ENCODE results near the gene GAD1. TPM values are rescaled to one million over a fixed set of nuclear protein-coding genes. Genes with fewer than 3 reads are reported as not detected.
A peak's percentile ranks its signal among the peaks of the same experiment; 100 is the strongest.

GAD1 gene
- total and polyA plus RNA-seq, 2 of the 8 experiments (the other 6 are each of a cell fraction or from before 2014, with no cell fraction given) = 0.65 to 1.0 TPM

DNA sequence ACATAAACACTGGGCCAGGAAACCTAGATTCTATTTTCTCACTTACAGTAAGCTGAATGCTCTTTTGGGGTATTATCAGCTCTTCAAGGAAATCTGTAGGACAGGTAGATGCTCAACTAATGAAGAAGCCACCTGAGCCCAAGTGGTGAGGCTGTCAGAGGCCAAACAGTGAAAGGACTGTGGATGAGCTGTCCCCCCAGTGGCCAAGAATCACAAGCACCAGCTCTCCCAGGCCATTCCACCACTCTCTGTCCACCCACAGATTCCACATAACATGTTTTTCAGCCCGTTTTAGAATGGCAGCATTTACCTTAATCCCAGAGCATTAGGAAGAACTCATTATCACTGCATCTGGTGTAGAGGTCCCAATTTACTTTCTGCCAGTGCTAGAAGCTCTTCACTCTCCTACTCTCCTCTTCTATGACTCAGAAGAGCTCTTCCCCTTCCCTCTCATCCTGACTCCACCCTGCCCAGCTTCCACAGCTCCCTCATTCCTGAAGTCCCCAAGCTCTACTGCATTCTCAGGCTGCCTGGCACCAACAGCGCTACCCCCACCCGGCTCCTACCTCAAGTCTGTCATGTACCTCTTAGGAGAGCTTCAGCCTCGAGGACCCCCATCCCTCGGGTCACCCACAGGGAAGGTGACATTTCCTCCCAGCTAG lies 68.6 kb downstream of the GAD1 start (continued):
- TF ChIP-seq, protein P1, sequence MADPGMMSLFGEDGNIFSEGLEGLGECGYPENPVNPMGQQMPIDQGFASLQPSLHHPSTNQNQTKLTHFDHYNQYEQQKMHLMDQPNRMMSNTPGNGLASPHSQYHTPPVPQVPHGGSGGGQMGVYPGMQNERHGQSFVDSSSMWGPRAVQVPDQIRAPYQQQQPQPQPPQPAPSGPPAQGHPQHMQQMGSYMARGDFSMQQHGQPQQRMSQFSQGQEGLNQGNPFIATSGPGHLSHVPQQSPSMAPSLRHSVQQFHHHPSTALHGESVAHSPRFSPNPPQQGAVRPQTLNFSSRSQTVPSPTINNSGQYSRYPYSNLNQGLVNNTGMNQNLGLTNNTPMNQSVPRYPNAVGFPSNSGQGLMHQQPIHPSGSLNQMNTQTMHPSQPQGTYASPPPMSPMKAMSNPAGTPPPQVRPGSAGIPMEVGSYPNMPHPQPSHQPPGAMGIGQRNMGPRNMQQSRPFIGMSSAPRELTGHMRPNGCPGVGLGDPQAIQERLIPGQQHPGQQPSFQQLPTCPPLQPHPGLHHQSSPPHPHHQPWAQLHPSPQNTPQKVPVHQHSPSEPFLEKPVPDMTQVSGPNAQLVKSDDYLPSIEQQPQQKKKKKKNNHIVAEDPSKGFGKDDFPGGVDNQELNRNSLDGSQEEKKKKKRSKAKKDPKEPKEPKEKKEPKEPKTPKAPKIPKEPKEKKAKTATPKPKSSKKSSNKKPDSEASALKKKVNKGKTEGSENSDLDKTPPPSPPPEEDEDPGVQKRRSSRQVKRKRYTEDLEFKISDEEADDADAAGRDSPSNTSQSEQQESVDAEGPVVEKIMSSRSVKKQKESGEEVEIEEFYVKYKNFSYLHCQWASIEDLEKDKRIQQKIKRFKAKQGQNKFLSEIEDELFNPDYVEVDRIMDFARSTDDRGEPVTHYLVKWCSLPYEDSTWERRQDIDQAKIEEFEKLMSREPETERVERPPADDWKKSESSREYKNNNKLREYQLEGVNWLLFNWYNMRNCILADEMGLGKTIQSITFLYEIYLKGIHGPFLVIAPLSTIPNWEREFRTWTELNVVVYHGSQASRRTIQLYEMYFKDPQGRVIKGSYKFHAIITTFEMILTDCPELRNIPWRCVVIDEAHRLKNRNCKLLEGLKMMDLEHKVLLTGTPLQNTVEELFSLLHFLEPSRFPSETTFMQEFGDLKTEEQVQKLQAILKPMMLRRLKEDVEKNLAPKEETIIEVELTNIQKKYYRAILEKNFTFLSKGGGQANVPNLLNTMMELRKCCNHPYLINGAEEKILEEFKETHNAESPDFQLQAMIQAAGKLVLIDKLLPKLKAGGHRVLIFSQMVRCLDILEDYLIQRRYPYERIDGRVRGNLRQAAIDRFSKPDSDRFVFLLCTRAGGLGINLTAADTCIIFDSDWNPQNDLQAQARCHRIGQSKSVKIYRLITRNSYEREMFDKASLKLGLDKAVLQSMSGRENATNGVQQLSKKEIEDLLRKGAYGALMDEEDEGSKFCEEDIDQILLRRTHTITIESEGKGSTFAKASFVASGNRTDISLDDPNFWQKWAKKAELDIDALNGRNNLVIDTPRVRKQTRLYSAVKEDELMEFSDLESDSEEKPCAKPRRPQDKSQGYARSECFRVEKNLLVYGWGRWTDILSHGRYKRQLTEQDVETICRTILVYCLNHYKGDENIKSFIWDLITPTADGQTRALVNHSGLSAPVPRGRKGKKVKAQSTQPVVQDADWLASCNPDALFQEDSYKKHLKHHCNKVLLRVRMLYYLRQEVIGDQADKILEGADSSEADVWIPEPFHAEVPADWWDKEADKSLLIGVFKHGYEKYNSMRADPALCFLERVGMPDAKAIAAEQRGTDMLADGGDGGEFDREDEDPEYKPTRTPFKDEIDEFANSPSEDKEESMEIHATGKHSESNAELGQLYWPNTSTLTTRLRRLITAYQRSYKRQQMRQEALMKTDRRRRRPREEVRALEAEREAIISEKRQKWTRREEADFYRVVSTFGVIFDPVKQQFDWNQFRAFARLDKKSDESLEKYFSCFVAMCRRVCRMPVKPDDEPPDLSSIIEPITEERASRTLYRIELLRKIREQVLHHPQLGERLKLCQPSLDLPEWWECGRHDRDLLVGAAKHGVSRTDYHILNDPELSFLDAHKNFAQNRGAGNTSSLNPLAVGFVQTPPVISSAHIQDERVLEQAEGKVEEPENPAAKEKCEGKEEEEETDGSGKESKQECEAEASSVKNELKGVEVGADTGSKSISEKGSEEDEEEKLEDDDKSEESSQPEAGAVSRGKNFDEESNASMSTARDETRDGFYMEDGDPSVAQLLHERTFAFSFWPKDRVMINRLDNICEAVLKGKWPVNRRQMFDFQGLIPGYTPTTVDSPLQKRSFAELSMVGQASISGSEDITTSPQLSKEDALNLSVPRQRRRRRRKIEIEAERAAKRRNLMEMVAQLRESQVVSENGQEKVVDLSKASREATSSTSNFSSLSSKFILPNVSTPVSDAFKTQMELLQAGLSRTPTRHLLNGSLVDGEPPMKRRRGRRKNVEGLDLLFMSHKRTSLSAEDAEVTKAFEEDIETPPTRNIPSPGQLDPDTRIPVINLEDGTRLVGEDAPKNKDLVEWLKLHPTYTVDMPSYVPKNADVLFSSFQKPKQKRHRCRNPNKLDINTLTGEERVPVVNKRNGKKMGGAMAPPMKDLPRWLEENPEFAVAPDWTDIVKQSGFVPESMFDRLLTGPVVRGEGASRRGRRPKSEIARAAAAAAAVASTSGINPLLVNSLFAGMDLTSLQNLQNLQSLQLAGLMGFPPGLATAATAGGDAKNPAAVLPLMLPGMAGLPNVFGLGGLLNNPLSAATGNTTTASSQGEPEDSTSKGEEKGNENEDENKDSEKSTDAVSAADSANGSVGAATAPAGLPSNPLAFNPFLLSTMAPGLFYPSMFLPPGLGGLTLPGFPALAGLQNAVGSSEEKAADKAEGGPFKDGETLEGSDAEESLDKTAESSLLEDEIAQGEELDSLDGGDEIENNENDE (IDR thresholded peaks at IDR 0.05; ENCODE audit: insufficient replicate concordance, low read length) = no peak
- TF ChIP-seq KDM1A (IDR thresholded peaks at IDR 0.05; ENCODE audit: borderline replicate concordance, low read length) (no peak), SUZ12 (IDR thresholded peaks at IDR 0.05; ENCODE audit: low read length) (no peak), KDM5A (IDR thresholded peaks at IDR 0.05; ENCODE audit: low read length) (no peak), RFX5 (IDR thresholded peaks at IDR 0.05; ENCODE audit: borderline replicate concordance, low read depth, low read length) (no peak)
- TF ChIP-seq, protein P2, sequence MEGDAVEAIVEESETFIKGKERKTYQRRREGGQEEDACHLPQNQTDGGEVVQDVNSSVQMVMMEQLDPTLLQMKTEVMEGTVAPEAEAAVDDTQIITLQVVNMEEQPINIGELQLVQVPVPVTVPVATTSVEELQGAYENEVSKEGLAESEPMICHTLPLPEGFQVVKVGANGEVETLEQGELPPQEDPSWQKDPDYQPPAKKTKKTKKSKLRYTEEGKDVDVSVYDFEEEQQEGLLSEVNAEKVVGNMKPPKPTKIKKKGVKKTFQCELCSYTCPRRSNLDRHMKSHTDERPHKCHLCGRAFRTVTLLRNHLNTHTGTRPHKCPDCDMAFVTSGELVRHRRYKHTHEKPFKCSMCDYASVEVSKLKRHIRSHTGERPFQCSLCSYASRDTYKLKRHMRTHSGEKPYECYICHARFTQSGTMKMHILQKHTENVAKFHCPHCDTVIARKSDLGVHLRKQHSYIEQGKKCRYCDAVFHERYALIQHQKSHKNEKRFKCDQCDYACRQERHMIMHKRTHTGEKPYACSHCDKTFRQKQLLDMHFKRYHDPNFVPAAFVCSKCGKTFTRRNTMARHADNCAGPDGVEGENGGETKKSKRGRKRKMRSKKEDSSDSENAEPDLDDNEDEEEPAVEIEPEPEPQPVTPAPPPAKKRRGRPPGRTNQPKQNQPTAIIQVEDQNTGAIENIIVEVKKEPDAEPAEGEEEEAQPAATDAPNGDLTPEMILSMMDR (IDR thresholded peaks at IDR 0.05; ENCODE audit: control extremely low read depth in 1 of 3, insufficient read depth in 1 of 3, low read depth in 1 of 3, low read length in 3 of 3) = peak in 2 of 3 experiments; percentile 14; a peak in 2 of 4 replicates
